Activated naive CD8-positive, alpha-beta T cell treated with anti-CD3 and anti-CD28 coated beads, Interleukin-2, amount 50 U/mL, for 24 hours (primary cell): Measurements from ENCODE around the gene CHPF2.
A peak's percentile ranks its signal among the peaks of the same experiment; 100 is the strongest.

Experiments used
- ATAC-seq: fragments of 150-1000 bp; cut with Tn5 transposase; one replicate; pipeline ENCODE4 v1.10.0; 2021
- DNase-seq: peaks from one replicate; pipeline ENCODE4 v3.0.0; 2021
- H3K27ac Mint-ChIP-seq: one replicate; pipeline ENCODE4 v1.8.0; 2021; ENCODE audit warnings: mild to moderate bottlenecking, mixed read lengths
- H3K27me3 Mint-ChIP-seq: one replicate; pipeline ENCODE4 v1.8.0; 2021; ENCODE audit warnings: mixed read lengths
- H3K36me3 Mint-ChIP-seq: one replicate; pipeline ENCODE4 v1.8.0; 2021; ENCODE audit warnings: low read depth, mixed read lengths
- H3K4me1 Mint-ChIP-seq: one replicate; pipeline ENCODE4 v1.8.0; 2021; ENCODE audit warnings: mixed read lengths
- H3K4me3 Mint-ChIP-seq: one replicate; pipeline ENCODE4 v1.8.0; 2021; ENCODE audit warnings: mild to moderate bottlenecking, moderate library complexity, mixed read lengths
- H3K9me3 Mint-ChIP-seq: one replicate; pipeline ENCODE4 v1.8.0; 2021; ENCODE audit warnings: mixed read lengths

Gene CHPF2

GRCh38 chr7:151252961-151253711, 20.9 kb downstream of the CHPF2 start:
- H3K36me3 Mint-ChIP-seq = no peaks in the 10 kb centered on the region
- peaks cover 21% of the 10 kb centered on the region for H3K4me1 Mint-ChIP-seq
- peak overlapping the region; percentile 6 for H3K4me3 Mint-ChIP-seq
- no peak overlapping the region for H3K27ac Mint-ChIP-seq
- DNase-seq (no peak), ATAC-seq (no peak)
- peaks cover 47% of the 10 kb centered on the region for H3K27me3 Mint-ChIP-seq
- no peaks in the 10 kb centered on the region for H3K9me3 Mint-ChIP-seq

- H3K36me3 Mint-ChIP-seq = no peaks in the 10 kb centered on the region
- H3K27me3 Mint-ChIP-seq = peaks cover 42% of the 10 kb centered on the region
- ATAC-seq (no peak), DNase-seq (no peak)
- H3K4me1 Mint-ChIP-seq = peaks cover 16% of the 10 kb centered on the region
- H3K4me3 Mint-ChIP-seq = no peak overlapping the region
- no peaks in the 10 kb centered on the region for H3K9me3 Mint-ChIP-seq
- no peak overlapping the region for H3K27ac Mint-ChIP-seq
These were observed 22.0 kb downstream of the CHPF2 start for GRCh38 chr7:151254316-151254715.

- Mint-ChIP-seq H3K27ac (no peak overlapping the region), H3K9me3 (no peaks in the 10 kb centered on the region), H3K36me3 (no peaks in the 10 kb centered on the region), H3K4me1 (peaks cover 15% of the 10 kb centered on the region), H3K4me3 (no peak overlapping the region), H3K27me3 (peaks cover 38% of the 10 kb centered on the region)
- no peak for ATAC-seq
- no peak for DNase-seq
These were observed 22.6 kb downstream of the CHPF2 start for GRCh38 chr7:151254851-151255250.

- Mint-ChIP-seq H3K27me3 (peaks cover 34% of the 10 kb centered on the region), H3K4me3 (no peak overlapping the region), H3K4me1 (peaks cover 11% of the 10 kb centered on the region), H3K27ac (no peak overlapping the region), H3K36me3 (no peaks in the 10 kb centered on the region), H3K9me3 (no peaks in the 10 kb centered on the region)
- DNase-seq = no peak
- no peak for ATAC-seq
These were observed 23.1 kb downstream of the CHPF2 start for GRCh38 chr7:151255390-151255789.

- no peak overlapping the region for H3K4me3 Mint-ChIP-seq
- peaks cover 25% of the 10 kb centered on the region for H3K27me3 Mint-ChIP-seq
- no peaks in the 10 kb centered on the region for H3K9me3 Mint-ChIP-seq
- no peaks in the 10 kb centered on the region for H3K36me3 Mint-ChIP-seq
- no peak overlapping the region for H3K27ac Mint-ChIP-seq
- H3K4me1 Mint-ChIP-seq = peaks cover 3% of the 10 kb centered on the region
- DNase-seq = no peak
- ATAC-seq = no peak
These were observed 24.2 kb downstream of the CHPF2 start for GRCh38 chr7:151256410-151257045.

GRCh38 chr7:151257990-151258389, 25.7 kb downstream of the CHPF2 start:
- no peaks in the 10 kb centered on the region for H3K9me3 Mint-ChIP-seq
- H3K4me3 Mint-ChIP-seq = no peak overlapping the region
- H3K36me3 Mint-ChIP-seq = no peaks in the 10 kb centered on the region
- H3K27ac Mint-ChIP-seq = no peak overlapping the region
- no peaks in the 10 kb centered on the region for H3K4me1 Mint-ChIP-seq
- H3K27me3 Mint-ChIP-seq = peaks cover 20% of the 10 kb centered on the region
- ATAC-seq (no peak), DNase-seq (no peak)

- Mint-ChIP-seq H3K36me3 (no peaks in the 10 kb centered on the region), H3K4me3 (no peak overlapping the region), H3K27me3 (peaks cover 18% of the 10 kb centered on the region), H3K4me1 (no peaks in the 10 kb centered on the region), H3K9me3 (no peaks in the 10 kb centered on the region), H3K27ac (no peak overlapping the region)
- ATAC-seq (no peak), DNase-seq (no peak)
These were observed 28.2 kb downstream of the CHPF2 start for GRCh38 chr7:151260471-151260870.

GRCh38 chr7:151260883-151261282, 28.6 kb downstream of the CHPF2 start:
- H3K36me3 Mint-ChIP-seq = no peaks in the 10 kb centered on the region
- peaks cover 16% of the 10 kb centered on the region for H3K27me3 Mint-ChIP-seq
- H3K4me3 Mint-ChIP-seq = no peak overlapping the region
- no peak for DNase-seq
- H3K9me3 Mint-ChIP-seq = no peaks in the 10 kb centered on the region
- no peak overlapping the region for H3K27ac Mint-ChIP-seq
- H3K4me1 Mint-ChIP-seq = no peaks in the 10 kb centered on the region
- no peak for ATAC-seq

GRCh38 chr7:151261529-151261928, 29.2 kb downstream of the CHPF2 start:
- no peak overlapping the region for H3K4me3 Mint-ChIP-seq
- no peaks in the 10 kb centered on the region for H3K36me3 Mint-ChIP-seq
- no peak overlapping the region for H3K27ac Mint-ChIP-seq
- H3K9me3 Mint-ChIP-seq = no peaks in the 10 kb centered on the region
- peaks cover 13% of the 10 kb centered on the region for H3K27me3 Mint-ChIP-seq
- DNase-seq (no peak), ATAC-seq (no peak)
- H3K4me1 Mint-ChIP-seq = no peaks in the 10 kb centered on the region

- H3K36me3 Mint-ChIP-seq = no peaks in the 10 kb centered on the region
- H3K4me1 Mint-ChIP-seq = no peaks in the 10 kb centered on the region
- peaks cover 2% of the 10 kb centered on the region for H3K27me3 Mint-ChIP-seq
- no peak overlapping the region for H3K27ac Mint-ChIP-seq
- H3K9me3 Mint-ChIP-seq = no peaks in the 10 kb centered on the region
- DNase-seq = no peak
- H3K4me3 Mint-ChIP-seq = no peak overlapping the region
- no peak for ATAC-seq
These were observed 32.3 kb downstream of the CHPF2 start for GRCh38 chr7:151264615-151265014.

GRCh38 chr7:151265351-151265931, 33.2 kb downstream of the CHPF2 start:
- DNase-seq (no peak), ATAC-seq (no peak)
- no peak overlapping the region for H3K4me3 Mint-ChIP-seq
- H3K27me3 Mint-ChIP-seq = peaks cover 2% of the 10 kb centered on the region
- H3K27ac Mint-ChIP-seq = no peak overlapping the region
- no peaks in the 10 kb centered on the region for H3K4me1 Mint-ChIP-seq
- no peaks in the 10 kb centered on the region for H3K9me3 Mint-ChIP-seq
- H3K36me3 Mint-ChIP-seq = no peaks in the 10 kb centered on the region

GRCh38 chr7:151269511-151269910, 37.2 kb downstream of the CHPF2 start:
- Mint-ChIP-seq H3K9me3 (no peaks in the 10 kb centered on the region), H3K4me1 (peaks cover 8% of the 10 kb centered on the region), H3K27ac (no peak overlapping the region), H3K4me3 (no peak overlapping the region), H3K36me3 (no peaks in the 10 kb centered on the region), H3K27me3 (no peaks in the 10 kb centered on the region)
- ATAC-seq (no peak), DNase-seq (no peak)

GRCh38 chr7:151271699-151272355, 39.5 kb downstream of the CHPF2 start:
- H3K9me3 Mint-ChIP-seq = no peaks in the 10 kb centered on the region
- no peak overlapping the region for H3K4me3 Mint-ChIP-seq
- no peak for DNase-seq
- peaks cover 10% of the 10 kb centered on the region for H3K4me1 Mint-ChIP-seq
- H3K36me3 Mint-ChIP-seq = no peaks in the 10 kb centered on the region
- no peak for ATAC-seq
- H3K27ac Mint-ChIP-seq = no peak overlapping the region
- no peaks in the 10 kb centered on the region for H3K27me3 Mint-ChIP-seq

- ATAC-seq (no peak), DNase-seq (no peak)
- Mint-ChIP-seq H3K27me3 (no peaks in the 10 kb centered on the region), H3K9me3 (no peaks in the 10 kb centered on the region), H3K4me1 (peaks cover 13% of the 10 kb centered on the region), H3K27ac (no peak overlapping the region), H3K4me3 (no peak overlapping the region), H3K36me3 (no peaks in the 10 kb centered on the region)
These were observed 40.1 kb downstream of the CHPF2 start for GRCh38 chr7:151272405-151272804.

- Mint-ChIP-seq H3K27ac (no peak overlapping the region), H3K4me1 (peaks cover 15% of the 10 kb centered on the region), H3K27me3 (no peaks in the 10 kb centered on the region), H3K36me3 (no peaks in the 10 kb centered on the region), H3K9me3 (no peaks in the 10 kb centered on the region), H3K4me3 (no peak overlapping the region)
- ATAC-seq = no peak
- DNase-seq = no peak
These were observed 40.6 kb downstream of the CHPF2 start for GRCh38 chr7:151272877-151273276.
